B cell (primary cell): ENCODE measurements around the gene DIMT1.

Experiments
- EZH2 ChIP-seq: IDR thresholded peaks from 2 replicates; pipeline ENCODE4 v1.6.1; 2012; ENCODE audit warnings: borderline replicate concordance, low read depth, mild to moderate bottlenecking, moderate library complexity, low read length; ENCODE audit not compliant: insufficient read depth, poor library complexity, severe bottlenecking
- TF ChIP-seq, protein P1 (sequence below): fragments of 200-600 bp; IDR thresholded peaks from one replicate; pipeline ENCODE4 v1.8.0; 2022; ENCODE audit warnings: antibody characterized with exemption, mild to moderate bottlenecking

- TF ChIP-seq, protein P1, sequence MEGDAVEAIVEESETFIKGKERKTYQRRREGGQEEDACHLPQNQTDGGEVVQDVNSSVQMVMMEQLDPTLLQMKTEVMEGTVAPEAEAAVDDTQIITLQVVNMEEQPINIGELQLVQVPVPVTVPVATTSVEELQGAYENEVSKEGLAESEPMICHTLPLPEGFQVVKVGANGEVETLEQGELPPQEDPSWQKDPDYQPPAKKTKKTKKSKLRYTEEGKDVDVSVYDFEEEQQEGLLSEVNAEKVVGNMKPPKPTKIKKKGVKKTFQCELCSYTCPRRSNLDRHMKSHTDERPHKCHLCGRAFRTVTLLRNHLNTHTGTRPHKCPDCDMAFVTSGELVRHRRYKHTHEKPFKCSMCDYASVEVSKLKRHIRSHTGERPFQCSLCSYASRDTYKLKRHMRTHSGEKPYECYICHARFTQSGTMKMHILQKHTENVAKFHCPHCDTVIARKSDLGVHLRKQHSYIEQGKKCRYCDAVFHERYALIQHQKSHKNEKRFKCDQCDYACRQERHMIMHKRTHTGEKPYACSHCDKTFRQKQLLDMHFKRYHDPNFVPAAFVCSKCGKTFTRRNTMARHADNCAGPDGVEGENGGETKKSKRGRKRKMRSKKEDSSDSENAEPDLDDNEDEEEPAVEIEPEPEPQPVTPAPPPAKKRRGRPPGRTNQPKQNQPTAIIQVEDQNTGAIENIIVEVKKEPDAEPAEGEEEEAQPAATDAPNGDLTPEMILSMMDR: no peak
- no peak for TF ChIP-seq EZH2
Measured at GRCh38 chr5:62385816-62386400, 17.8 kb downstream of the DIMT1 start.
